HG03064 (cell line): Measurements from ENCODE around the gene ADAMTS2.

Experiments
- ATAC-seq: cut with Tn5 transposase; IDR thresholded peaks from one replicate; pipeline ENCODE4 v1.9.1; 2021; ENCODE audit warnings: low read depth; ENCODE audit not compliant: unreplicated experiment

The ADAMTS2 gene

GRCh38 chr5:179313849-179314521 lies 31.3 kb downstream of the ADAMTS2 start:
- no peak for ATAC-seq

GRCh38 chr5:179312557-179313235 lies 32.6 kb downstream of the ADAMTS2 start:
- ATAC-seq, result no peak

GRCh38 chr5:179311581-179311980 lies 33.7 kb downstream of the ADAMTS2 start:
- no peak for ATAC-seq

DNA sequence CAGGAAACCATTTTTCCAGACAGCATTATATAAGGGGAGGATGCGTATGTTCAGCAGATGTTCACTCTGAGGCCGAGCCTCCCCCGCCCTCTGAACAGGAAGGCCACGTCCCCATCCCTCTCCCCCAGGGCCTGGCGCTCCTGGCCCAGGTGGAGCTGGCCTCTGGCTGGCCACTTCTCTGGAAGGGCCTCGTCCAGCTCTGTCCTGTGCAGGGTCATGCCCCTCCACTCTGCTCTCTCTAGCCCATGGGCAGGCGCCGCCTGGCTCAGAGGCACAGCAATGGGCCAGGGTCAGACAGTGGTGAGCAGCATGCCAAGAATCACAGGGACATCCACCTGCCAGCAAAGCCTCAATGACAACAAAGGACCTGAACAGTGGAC lies 34.2 kb downstream of the ADAMTS2 start:
- no peak for ATAC-seq

GRCh38 chr5:179310439-179311090 lies 34.7 kb downstream of the ADAMTS2 start:
- ATAC-seq, result no peak

DNA sequence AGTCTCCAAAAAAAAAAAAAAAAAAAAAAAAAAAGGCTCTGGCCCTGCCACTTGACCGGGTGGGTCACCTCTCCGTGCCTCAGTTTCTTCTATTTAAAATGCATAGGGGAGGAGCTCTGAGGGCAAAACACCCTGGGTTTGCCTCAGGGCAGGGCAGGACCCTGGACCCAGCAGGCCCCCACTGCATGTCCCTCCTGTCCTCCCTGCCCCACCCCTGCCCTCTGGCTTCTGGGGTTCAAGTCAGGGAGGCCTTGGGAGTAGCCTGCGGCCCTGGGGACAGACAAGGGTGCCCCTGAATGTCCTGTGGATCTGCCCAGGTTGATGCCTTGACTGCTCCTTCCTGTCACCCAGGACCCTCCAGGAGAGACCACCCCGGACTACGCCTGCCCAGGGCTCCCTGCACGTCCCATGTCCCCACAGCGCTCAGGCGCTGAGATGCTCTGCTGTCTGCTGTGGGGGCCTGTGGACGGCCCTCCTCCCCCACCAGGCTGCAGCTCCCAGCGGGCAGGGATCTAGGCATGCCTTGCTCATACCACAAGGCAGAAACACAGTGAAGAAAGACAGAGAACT lies 35.4 kb downstream of the ADAMTS2 start:
- no peak for ATAC-seq

DNA sequence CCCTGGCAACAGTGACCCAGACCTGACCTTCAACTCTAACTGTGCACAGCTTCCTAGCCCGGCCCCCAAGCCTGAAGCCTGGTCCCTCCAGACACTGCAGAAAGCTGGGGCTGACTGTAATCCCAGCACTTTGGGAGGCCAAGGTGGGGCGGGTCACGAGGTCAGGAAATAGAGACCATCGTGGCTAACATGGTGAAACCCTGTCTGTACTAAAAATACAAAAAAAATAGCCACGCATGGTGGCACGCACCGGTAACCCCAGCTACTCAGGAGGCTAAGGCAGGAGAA lies 35.9 kb downstream of the ADAMTS2 start:
- no peak for ATAC-seq

- ATAC-seq, result no peak
Observed at GRCh38 chr5:179308563-179309382, 36.5 kb downstream of the ADAMTS2 start.

- no peak for ATAC-seq
Observed at GRCh38 chr5:179307931-179308471, 37.3 kb downstream of the ADAMTS2 start.

DNA sequence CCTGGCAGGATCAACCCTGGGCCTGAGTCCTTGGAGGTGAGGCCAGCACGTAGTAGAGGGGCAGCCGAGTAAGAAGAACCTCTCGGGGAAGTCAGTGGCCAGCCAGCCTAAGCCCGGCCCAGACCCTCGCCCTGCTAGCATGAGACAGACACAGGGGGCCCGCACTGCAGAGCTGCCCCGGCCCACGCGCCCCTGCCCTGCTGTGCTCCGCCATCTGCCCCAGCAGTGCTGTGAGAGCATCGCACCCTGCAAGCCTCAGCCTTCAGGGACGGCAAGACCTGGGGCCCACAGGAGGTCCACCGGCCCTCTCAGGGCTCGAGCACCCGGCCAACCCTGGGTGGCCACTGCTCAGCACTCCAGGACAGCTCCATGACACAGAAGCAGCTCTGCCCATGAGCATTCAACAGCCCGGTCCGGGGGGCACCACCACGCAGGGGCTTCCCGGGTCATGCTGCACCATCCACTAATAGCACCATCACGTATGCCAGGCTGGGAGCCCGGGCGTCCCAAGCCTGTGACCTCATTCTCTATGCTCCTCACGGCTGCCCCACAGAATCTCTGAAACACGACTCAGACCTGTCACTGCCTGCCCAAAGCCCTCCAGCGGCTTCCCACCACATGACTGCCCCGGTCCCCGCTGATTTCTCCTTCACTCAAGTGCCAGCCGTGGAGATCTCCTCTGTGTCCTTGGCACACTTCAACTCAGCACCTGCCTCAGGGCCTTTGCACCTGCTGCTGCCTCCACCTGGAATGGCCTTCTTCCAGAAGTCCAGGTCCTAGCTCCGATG lies 38.1 kb downstream of the ADAMTS2 start:
- ATAC-seq, result no peak

DNA sequence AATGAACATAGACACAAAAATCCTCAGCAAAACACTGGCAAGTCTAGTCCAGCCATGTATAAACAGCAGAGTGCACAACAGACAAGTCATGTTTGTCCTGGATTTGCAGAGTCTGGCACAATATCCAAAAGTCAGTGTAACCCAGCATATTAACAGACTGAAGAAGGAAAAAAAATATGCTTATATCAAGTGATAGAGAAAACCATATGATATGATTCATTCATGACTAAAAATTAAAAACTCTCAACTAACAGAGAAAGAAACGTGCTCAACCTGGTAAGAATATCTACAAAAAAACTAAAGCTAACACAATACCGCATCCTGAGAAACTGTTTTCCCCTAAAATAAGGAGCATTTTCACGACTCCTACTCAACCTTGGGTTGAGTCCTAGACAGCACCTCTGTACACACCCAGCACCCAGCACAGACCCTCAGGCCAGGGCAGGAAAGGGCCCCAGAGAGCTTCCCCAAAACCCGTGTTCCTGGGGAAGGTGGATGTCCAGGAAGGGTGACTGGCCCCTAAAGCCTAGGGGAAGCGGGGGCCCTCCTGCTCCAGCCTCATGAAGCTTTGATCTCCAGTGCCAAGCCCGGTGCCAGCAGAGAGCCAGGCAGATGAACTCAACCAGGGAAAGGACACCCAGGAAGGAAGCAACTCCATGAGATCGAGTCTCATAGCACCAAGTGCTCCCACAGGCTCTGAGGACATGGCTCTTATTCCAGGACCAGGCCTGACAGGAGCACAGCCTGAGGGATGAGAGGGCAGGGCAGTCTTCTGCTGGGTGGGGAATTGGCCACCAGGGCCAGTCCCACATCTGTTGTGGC lies 38.9 kb downstream of the ADAMTS2 start:
- ATAC-seq, result no peak

DNA sequence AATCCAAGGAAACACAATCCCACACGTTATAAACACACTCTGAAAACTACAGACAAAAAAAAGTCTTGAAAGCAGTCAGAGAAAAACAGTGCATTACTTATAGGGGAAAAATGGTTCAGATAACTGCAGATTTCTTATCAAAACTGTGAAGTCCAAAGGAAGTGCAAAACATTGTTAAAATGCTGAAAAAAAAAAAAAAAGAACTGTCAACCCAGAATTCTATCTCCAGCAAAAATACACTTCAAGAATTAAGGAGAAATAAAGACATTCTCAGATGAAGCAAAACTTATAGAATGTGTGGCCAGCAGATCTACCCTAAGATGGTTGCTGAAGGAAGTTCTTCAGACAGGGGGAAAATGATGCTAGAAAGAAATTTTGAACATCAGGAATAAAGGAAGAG lies 40.4 kb downstream of the ADAMTS2 start:
- ATAC-seq, result no peak

GRCh38 chr5:179304466-179304865 lies 40.8 kb downstream of the ADAMTS2 start:
- no peak for ATAC-seq

DNA sequence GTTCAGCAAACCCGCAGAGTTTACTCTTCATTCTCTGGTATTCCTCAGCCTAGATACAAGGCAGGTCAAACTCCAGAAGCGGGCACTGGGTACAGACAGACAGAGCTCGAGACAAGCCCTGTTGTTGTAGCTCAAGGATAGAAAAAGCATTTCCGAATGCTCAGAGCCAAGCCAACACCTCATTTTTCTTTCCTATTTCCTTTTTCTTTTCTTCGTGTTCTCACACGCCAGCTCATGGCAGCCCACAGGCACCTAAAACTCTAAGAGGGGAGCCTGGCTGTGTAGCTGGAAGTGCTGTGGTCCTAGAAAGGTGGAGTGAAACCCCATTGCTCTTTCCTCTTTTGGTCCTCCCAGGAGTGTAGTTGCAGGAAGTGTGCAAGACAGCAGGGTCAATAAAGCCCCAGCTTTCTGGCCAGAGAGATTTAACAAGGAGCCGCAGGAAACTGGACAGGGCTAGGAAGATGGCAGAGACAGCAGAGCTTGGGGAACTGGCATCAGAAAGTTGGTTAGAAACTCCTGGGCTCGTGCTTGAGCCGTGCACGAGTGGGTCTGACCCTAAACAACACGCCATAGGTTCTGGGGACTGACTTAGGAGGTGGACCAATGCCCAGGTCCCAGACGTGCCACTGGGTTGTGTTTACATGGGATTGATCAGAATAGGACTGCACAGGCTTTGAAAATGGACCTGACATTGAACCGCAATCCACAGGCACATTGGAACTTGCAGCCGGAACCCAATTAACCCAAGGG lies 41.6 kb downstream of the ADAMTS2 start:
- ATAC-seq, result no peak

- no peak for ATAC-seq
Observed at GRCh38 chr5:179302499-179303185, 42.6 kb downstream of the ADAMTS2 start.

- no peak for ATAC-seq
Observed at GRCh38 chr5:179301796-179302195, 43.5 kb downstream of the ADAMTS2 start.

DNA sequence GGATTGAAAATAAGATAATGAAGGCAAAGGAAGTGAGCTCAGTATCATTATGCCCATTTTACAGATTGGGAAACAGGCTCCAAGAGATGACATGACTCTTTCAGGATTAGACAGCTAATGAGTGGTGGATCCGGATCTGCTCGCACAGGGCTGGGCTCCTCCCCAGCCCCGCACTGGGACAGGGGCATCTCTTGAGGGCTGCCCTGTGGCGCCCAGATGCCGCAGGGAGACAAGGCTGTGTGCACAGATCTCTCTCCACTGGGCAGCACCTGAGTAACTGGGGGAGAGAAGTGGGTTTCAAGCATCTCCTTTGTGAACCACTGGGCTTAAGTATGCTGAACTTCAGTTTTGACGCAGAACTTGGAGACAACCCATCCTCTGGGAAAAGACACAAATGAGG lies 43.9 kb downstream of the ADAMTS2 start:
- ATAC-seq, result no peak
